HG03342 (cell line): ENCODE measurements around the gene PRMT3.
"Not testable (repeated sequence)": the region's sequence is repeated elsewhere in the genome, so short reads cannot be mapped to it uniquely, and the experiment has no call there.

Source experiments
- ATAC-seq: cut with Tn5 transposase; IDR thresholded peaks from one replicate; pipeline ENCODE4 v1.9.1; 2021; ENCODE audit warnings: mild to moderate bottlenecking, moderate library complexity; ENCODE audit not compliant: unreplicated experiment

The PRMT3 gene

DNA sequence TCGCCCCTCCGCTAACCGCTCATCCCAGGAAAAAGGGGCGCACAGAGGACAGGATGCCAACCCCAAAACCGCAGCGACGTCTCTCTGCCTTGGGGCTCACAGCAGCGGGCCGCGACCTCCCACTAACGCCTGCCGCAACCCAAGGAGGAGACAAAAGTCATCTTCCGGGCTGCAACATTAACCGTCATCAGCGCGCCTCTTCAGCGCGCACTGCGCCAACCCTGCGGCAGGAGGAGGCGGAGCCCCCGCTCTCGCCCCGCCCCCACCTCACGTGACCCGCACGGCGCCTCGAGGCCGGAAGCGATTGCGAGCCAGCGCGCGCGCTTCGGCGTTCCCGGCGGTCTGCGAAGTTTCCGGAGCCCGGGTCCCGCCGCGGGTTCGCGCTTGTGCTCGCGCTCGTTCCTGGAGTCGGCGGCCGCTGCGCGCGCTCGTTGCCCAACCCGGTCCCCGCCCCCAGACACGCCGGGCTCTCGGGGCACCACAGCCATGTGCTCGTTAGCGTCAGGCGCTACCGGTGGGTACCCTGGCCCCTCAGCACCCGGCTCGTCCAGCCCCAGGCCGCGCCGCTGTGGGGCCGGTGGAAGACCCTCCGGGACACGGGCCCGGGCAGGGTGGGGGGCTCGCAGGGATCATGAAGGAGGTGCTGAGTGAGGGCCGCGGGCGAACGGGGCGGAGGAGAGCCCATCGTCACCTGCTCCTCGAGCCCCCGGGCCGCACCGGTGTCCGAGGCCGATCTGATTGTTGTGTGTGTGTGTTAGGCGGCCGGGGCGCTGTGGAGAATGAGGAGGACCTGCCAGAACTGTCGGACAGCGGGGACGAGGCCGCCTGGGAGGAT is at the start of gene PRMT3:
Gene PRMT3 (plus strand): TSS at position 456 of the 835 bp plus-strand sequence. CDS start 31 bp downstream, at position 487.
- peak; percentile 78 for ATAC-seq

- no peak for ATAC-seq
These were observed 45.0 kb upstream of the PRMT3 start for GRCh38 chr11:20342347-20343141.

DNA sequence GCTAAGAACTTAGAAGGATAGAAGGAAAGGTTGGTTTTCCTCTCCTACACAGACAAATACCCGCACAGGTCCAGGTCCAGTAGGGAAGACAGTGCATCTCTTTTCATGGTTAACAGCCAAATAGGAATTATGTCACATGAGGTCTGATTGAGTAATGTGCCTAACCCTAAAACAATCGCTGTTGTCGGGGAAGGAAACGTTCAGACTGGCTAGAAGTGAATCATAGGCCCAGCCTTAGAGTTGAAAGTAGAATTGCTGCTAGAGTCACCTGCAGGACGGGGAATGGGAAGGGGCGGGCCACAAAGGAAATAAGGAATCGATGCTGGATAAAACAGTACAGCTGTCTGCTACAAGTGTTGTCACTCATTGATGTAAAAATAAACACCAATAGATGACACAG is 36.4 kb upstream of the PRMT3 start:
- ATAC-seq, result no peak

DNA sequence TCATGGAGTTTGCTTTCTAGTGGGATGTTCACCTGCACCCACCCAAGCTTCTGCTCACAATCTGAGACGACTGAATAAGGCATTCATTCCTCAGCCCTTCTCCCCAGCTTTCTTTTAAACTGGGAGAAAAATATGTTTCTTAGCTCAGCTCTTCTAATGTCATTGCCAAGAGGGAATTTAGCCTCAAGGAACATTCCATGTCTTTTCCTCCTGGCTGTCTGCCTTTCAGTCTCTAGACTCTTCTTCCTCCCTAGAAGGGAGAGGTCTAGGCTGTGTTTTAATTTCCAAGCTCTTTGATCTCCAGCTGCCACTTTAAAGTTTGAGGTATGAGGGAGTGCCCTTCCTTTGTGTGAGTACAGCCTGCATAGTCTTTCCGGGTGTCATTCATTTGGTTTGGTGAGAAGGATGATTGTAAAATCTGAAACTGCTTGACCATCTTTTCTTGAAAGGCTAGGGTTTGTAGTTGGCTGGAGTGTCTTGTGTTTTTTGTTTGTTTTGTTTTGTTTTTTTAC is 35.7 kb upstream of the PRMT3 start:
- ATAC-seq, result no peak

DNA sequence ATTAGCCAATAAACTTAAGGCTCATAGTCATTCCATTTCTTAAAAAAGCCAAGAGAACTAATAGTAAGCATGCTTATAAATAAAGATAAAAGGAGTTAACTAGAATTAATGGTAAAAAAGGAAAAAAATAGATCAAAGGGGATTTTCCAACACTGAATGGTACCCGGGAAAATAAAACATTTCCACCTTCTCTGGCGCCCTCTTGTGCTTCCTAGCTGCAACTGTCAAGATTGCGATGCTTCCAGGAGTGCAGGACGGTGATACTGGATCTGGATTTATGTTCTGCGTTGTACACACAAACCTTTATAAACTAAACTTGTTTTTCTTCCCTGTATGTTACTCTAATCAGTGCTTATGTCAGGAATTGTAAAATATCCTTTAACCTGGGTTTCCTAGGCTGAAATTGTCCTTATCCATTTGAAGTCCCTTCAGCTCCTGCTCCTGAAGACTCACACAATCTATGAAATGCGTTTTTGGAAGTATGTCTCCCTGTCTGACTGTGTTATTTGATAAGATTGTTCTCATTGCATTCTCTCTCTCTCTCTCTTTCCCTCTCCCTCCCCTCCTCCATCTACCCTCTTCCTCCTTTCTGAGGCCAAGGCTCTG is 33.6 kb upstream of the PRMT3 start:
- peak; percentile 40 for ATAC-seq

DNA sequence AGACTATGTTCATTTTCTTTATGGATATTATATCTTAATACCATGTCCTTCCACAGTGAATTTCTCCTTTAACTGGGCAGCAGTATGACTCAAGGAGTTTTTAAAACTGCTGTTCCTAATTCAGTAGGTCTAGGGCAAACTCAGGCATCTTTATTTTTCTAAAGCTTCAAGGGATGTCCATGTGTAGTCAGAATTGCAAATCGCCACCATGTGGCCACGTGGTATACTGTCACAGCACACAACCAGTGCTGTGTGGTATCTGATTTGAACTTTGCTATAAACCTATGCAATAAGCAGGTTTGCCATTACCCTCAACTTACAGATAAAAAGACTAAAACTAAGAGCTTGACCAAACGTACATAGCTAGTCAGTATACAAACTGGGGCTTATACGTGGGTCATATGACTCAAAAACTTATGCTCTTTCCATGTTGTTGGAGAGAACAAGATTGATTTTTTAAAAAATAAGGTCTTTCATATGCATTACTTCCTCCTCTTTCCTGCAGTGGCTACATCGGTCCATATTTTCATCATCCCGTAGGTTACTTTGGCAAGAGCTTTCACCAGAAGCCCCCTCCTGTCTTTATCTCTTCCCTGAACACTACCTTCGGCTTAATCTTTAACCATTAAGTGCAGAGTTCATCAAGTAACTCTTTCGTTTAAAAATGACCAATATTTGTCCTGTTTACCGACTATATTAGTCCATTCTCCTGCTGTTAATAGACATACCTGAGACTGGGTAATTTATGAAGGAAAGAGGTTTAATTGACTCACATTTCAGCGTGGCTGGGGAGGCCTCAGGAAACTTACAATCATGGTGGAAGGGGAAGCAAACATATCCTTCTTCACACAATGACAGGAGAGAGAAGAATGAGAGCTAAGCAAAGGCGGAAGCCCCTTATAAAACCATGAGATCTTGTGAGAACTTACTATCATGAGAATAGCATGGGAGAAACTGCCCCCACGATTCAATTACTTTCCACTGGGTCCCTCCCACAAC is 32.0 kb upstream of the PRMT3 start:
- peak; percentile 82 for ATAC-seq

DNA sequence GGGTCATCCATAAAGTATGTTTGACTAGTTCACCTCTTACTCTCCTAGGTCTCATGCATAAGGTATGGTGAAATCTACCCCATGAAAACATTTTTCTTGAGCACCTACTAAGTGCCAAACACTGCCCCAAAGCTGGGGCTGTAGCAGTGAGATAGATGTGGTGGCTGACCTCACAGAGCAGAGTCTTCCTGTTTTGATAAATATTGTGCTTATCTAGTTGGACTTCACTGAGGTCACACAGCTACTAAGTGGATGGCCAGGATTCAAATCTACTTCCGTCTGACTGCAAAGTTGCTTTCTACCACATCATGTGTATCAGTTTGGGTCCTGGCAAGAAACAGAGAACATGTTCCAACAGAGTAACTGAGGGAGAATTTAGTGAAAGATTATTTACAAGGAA is 30.4 kb upstream of the PRMT3 start:
- ATAC-seq, result no peak

DNA sequence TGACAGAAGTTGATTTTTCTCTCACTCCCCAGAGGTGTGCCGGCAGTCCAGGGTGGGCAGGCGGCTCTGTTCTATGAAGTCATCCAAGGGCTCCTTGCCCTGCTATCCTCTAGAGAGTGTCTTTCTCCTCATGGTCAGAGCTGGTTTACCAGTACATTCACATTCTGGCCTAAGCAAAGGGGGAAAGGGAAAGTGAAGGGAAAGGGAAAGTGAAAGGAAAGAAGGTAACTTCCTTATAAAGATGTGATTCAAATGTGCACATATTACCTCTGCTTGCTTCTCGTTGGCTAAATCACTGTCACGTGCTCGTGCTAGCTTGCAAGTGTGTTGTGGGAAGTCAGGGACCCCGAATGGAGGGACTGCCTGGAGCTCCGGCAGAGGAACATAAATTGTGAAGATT is 26.9 kb upstream of the PRMT3 start:
- peak; percentile 39 for ATAC-seq

GRCh38 chr11:20362481-20362880 is 25.0 kb upstream of the PRMT3 start:
- no peak for ATAC-seq

GRCh38 chr11:20363149-20363499 is 24.4 kb upstream of the PRMT3 start:
- ATAC-seq, result no peak

DNA sequence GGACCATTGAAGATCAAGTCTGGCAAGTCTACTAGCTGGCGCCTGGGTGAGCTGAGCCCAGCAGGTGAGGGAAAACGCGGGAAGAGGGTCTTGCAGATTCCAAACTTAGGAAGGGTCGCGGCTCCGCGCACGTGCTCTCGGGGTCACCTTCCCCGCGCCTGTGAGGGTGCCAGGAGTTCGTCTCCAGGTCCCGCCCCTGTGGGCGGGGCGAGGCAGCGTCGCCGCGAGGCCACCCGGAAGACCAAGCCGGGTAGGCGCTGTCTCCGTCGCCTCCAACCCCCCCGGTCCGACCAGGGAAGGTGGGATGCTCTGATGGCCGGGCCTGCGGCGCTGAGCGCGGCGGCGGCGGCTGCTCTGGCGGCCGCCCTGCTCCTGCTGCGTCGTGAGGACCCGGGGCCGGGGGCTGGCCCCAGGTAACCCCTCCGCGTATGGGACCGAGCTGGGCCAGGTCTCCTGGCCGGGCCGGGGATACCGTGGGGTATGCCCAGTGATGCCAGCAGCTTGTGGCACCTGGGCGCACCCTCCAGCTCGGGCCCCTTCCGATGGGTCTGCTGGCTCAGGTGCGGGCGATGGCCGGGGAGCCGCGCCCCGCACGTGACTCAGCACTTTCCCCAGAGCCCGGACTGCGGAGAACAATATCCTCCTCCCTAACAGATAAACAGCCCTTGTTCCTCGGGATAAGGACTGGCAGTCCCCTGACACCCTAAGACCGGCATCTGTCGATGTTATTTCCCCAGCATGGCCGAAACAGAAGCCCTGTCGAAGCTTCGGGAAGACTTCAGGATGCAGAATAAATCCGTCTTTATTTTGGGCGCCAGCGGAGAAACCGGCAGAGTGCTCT is 23.8 kb upstream of the PRMT3 start, which contains the start of gene HTATIP2:
Gene HTATIP2 (plus strand): TSS at position 215 of the 841 bp plus-strand sequence. CDS start 524 bp downstream, at position 739.
- peak; percentile 91 for ATAC-seq

DNA sequence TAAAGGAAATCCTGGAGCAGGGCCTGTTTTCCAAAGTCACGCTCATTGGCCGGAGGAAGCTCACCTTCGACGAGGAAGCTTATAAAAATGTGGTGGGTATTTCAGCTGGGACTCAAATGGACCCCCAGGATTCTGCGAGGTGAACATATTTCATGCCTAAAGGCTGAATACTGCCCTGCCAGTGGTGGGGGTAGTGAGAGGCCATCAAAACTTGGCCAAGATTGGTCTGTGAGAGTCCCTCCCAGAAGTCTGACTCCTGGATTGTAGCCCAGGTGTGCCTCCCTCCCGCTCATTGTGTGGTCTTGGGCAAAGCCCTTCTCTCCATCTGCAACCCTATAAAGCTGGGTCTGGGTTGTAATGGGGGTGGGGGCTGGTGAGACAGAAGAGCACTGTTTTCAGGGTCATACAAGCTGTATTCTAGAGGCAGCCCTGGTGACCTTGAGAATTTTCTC is 23.1 kb upstream of the PRMT3 start:
- peak; percentile 29 for ATAC-seq

DNA sequence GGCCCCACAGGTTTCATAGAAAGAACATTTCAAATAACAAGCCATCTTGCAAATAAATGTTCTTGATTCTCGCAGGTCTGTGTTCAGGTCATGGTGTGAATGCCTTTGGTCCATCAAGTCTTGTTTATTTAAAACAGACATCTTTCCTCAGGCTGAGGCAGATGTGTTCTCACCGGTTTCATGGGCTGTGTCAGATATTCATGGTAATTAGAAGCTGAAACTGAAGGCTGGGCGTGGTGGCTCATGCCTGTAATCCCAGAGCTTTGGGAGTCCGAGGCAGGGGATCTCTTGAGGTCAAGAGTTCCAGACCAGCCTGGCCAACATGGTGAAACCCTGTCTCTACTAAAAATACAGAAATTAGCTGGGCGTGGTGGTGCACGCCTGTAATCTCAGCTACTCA is 22.1 kb upstream of the PRMT3 start:
- ATAC-seq, result not testable (repeated sequence)

DNA sequence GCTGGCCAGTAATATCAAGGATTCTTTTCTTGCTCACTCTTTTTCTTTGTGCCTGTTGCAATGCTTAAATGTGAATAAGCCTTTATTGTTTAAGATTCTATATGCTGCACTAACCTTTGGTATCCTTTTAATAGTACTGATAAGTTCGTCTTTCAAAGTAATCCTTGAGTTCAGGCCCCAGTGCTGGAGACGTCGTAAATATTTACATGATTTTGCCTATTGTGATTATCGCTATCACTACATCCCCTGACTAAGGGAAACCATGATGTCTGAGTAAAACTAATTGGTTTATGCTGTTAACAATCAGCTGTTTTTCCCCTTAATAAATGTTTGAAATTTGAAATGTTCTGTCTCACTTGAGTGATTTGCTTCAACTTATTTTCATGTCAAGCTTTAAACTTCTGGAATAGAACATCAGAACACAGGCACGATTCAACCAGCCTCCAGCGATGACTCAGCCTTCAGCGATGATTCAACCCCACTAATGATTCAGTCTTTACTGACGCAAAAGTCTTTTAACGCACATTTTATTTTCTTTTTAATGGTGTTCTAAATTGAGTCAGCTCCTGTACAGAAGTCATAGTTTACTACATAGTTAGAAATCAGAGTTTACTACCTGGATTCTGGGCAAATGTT is 20.1 kb upstream of the PRMT3 start:
- no peak for ATAC-seq

DNA sequence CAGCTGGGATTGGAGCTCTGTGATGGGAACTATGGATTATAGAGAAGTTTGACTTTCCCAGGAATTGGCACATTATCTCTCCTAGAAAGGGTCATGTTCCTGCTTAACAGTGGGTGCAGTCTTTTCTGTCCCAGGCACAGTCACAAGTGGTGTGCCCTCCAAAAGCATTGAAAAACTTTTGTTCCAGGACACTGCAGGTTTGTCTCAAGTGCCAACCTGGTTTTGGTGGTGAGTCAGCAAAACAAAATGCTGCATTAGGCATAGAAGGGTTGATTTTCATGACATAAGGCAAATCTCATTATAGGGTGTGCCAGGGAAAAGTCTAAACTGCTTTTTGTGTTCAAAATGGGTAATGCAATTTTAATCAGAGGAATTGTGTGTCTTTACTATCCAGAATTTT is 19.1 kb upstream of the PRMT3 start:
- ATAC-seq, result no peak

DNA sequence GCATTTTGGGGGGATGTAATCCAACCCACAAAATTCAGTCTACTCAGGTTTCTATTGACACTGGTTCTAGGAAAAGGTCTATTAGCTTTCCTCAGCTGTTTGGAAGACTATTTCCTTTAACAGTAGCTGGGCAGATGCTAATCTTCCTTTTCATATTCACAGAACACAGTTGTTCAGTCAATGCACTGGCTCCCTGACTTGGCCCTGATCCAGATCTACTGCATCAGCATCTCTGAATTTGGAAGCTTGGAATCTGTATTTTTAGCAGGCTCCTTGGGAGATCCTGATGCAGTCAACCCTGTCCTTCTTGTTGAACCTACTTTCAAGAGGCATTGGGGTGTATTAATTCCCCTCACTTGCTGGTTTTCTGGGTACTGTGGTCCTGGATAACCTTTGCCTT is 17.7 kb upstream of the PRMT3 start:
- ATAC-seq, result no peak

GRCh38 chr11:20372081-20372626 is 15.4 kb upstream of the PRMT3 start:
- ATAC-seq, result no peak

DNA sequence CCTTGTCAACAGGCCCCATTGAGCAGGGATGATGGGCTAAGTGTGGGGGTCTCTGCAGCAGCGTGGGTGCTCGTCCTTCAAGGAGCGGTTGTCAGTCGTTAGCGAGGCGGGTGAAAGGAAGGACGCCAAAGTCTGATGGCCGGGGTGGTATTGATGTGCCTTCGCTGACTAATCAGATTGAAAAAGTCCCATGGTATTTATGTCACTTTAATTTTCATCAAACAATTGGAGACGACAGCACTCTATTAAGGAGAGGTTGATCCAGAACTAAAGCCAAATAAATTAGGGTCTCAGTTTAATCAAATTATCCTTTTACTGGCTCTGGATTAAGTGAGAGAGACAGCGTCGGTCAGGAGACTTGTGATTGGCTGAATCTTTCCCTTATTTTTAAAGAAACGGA is 14.4 kb upstream of the PRMT3 start:
- ATAC-seq, result no peak
